Measurements from ENCODE around the gene RPS6KA2.

The RPS6KA2 gene

DNA sequence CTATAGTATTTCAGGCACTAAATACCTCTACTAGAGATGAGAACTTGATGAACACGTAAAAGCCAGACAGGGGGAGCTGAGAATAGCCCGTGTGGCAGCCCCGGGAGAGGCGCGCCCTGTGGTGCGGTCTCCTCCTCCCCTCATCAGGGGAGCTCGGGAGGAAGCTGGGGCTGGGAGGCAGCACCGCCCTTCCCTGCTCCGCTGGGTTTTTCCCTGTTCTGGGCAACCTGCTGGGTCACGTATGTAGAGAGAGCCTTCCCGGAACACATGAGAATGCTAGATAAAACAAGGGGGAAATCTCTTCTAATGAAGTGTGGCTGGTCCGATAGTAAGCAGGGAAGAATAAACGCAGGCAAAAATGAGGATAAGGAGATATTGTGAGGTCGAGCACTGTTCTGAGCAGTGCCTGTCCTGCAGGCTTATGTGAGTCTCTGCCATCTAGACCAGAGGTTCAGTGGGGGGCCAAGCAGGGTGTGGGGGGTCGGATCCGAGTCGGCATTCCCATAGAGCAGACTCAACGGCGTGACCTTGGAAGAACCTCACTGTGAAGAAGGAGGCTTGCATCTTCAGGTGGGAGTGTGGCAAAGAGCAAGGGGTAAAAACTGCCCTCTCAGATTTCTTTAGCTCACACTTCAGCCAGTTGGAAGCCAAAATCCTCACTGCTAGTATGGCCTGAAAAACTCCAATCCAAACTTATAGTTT is 13.4 kb upstream of the RPS6KA2 start:
- DNase-seq (ENCODE audit: low read depth in 1 of 2, low spot score in 1 of 2), result no peak
- no peak for TF ChIP-seq REST (IDR thresholded peaks at IDR 0.05; ENCODE audit: insufficient replicate concordance, low read depth)
- TF ChIP-seq SPI1 (IDR thresholded peaks at IDR 0.05; ENCODE audit: borderline replicate concordance, low read depth), result no peak
- TF ChIP-seq POLR2AphosphoS5 (IDR thresholded peaks at IDR 0.05; ENCODE audit: low read depth), result no peak
- TF ChIP-seq, protein P1, sequence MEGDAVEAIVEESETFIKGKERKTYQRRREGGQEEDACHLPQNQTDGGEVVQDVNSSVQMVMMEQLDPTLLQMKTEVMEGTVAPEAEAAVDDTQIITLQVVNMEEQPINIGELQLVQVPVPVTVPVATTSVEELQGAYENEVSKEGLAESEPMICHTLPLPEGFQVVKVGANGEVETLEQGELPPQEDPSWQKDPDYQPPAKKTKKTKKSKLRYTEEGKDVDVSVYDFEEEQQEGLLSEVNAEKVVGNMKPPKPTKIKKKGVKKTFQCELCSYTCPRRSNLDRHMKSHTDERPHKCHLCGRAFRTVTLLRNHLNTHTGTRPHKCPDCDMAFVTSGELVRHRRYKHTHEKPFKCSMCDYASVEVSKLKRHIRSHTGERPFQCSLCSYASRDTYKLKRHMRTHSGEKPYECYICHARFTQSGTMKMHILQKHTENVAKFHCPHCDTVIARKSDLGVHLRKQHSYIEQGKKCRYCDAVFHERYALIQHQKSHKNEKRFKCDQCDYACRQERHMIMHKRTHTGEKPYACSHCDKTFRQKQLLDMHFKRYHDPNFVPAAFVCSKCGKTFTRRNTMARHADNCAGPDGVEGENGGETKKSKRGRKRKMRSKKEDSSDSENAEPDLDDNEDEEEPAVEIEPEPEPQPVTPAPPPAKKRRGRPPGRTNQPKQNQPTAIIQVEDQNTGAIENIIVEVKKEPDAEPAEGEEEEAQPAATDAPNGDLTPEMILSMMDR (IDR thresholded peaks at IDR 0.05; ENCODE audit: insufficient read depth, low read length), result no peak
- no peak for TF ChIP-seq GABPA (IDR thresholded peaks at IDR 0.05; ENCODE audit: low read depth)
- Histone ChIP-seq H3K27me3 (ENCODE audit: insufficient read depth, poor library complexity, severe bottlenecking) (no peaks in the 10 kb centered on the region), H3K27ac (replicated peaks) (no peak overlapping the region), H3K4me3 (replicated peaks; ENCODE audit: insufficient read depth, low read length) (no peak overlapping the region)

- no peaks in the 10 kb centered on the region for H3K27me3 ChIP-seq (ENCODE audit: insufficient read depth, poor library complexity, severe bottlenecking)
- no peak for DNase-seq (ENCODE audit: low read depth in 1 of 2, low spot score in 1 of 2)
- TF ChIP-seq, protein P1 (IDR thresholded peaks at IDR 0.05; ENCODE audit: insufficient read depth, low read length), result no peak
- TF ChIP-seq POLR2AphosphoS5 (IDR thresholded peaks at IDR 0.05; ENCODE audit: low read depth) (no peak), REST (IDR thresholded peaks at IDR 0.05; ENCODE audit: insufficient replicate concordance, low read depth) (no peak), GABPA (IDR thresholded peaks at IDR 0.05; ENCODE audit: low read depth) (no peak), SPI1 (IDR thresholded peaks at IDR 0.05; ENCODE audit: borderline replicate concordance, low read depth) (no peak)
- no peak overlapping the region for H3K4me3 ChIP-seq (replicated peaks; ENCODE audit: insufficient read depth, low read length)
- H3K27ac ChIP-seq (replicated peaks), result no peak overlapping the region
Measured at GRCh38 chr6:166639921-166640320, 12.9 kb upstream of the RPS6KA2 start.

GRCh38 chr6:166638573-166638964 is 11.5 kb upstream of the RPS6KA2 start:
- Histone ChIP-seq H3K27ac (replicated peaks) (no peak overlapping the region), H3K27me3 (ENCODE audit: insufficient read depth, poor library complexity, severe bottlenecking) (no peaks in the 10 kb centered on the region), H3K4me3 (replicated peaks; ENCODE audit: insufficient read depth, low read length) (no peak overlapping the region)
- DNase-seq (ENCODE audit: low read depth in 1 of 2, low spot score in 1 of 2), result no peak
- no peak for TF ChIP-seq GABPA (IDR thresholded peaks at IDR 0.05; ENCODE audit: low read depth)
- TF ChIP-seq, protein P1 (IDR thresholded peaks at IDR 0.05; ENCODE audit: insufficient read depth, low read length), result no peak
- TF ChIP-seq POLR2AphosphoS5 (IDR thresholded peaks at IDR 0.05; ENCODE audit: low read depth), result no peak
- TF ChIP-seq SPI1 (IDR thresholded peaks at IDR 0.05; ENCODE audit: borderline replicate concordance, low read depth), result no peak
- TF ChIP-seq REST (IDR thresholded peaks at IDR 0.05; ENCODE audit: insufficient replicate concordance, low read depth), result no peak

Data from HL-60 (cell line).